Measurements from ENCODE around the gene TSPAN9.

GRCh38 chr12:3323002-3323685 is 246.0 kb downstream of the TSPAN9 start:
- no peak for TF ChIP-seq EZH2 (IDR thresholded peaks at IDR 0.05)
- no peak for TF ChIP-seq POLR2AphosphoS5 (IDR thresholded peaks at IDR 0.05; ENCODE audit: borderline replicate concordance, low read depth, low read length)

All from SK-N-MC (cell line).